Activated naive CD8-positive, alpha-beta T cell treated with anti-CD3 and anti-CD28 coated beads for 36 hours (primary cell): ENCODE measurements around the gene FKBP7. TPM values are rescaled to one million over a fixed set of nuclear protein-coding genes. Genes with fewer than 3 reads are reported as not detected.
"Not testable (repeated sequence)": the region's sequence is repeated elsewhere in the genome, so short reads cannot be mapped to it uniquely, and the experiment has no call there.

Experiments used
- DNase-seq: peaks from one replicate; pipeline ENCODE4 v3.0.0; 2021
- H3K27ac Mint-ChIP-seq: one replicate; pipeline ENCODE4 v1.8.0; 2022; ENCODE audit warnings: mild to moderate bottlenecking, moderate library complexity, mixed read lengths
- H3K27me3 Mint-ChIP-seq: one replicate; pipeline ENCODE4 v1.8.0; 2022; ENCODE audit warnings: mild to moderate bottlenecking, mixed read lengths
- H3K36me3 Mint-ChIP-seq: one replicate; pipeline ENCODE4 v1.8.0; 2021; ENCODE audit warnings: mild to moderate bottlenecking, mixed read lengths
- H3K4me1 Mint-ChIP-seq: one replicate; pipeline ENCODE4 v1.8.0; 2021; ENCODE audit warnings: mixed read lengths
- H3K4me3 Mint-ChIP-seq: one replicate; pipeline ENCODE4 v1.8.0; 2022; ENCODE audit warnings: mild to moderate bottlenecking, moderate library complexity, mixed read lengths
- H3K9me3 Mint-ChIP-seq: one replicate; pipeline ENCODE4 v1.8.0; 2022; ENCODE audit warnings: mixed read lengths
- total RNA-seq, 2 experiments: library from RNA; stranded (reverse); gene quantifications; one replicate each; pipeline ENCODE4 v1.2.3, GENCODE V29; 2021

FKBP7 gene
- total RNA-seq, 2 experiments from 2014 or later: 3.8 to 4.7 TPM

- H3K9me3 Mint-ChIP-seq: no peaks in the 10 kb centered on the region
- H3K4me3 Mint-ChIP-seq: no peak overlapping the region
- no peak overlapping the region for H3K27ac Mint-ChIP-seq
- no peak for DNase-seq
- H3K27me3 Mint-ChIP-seq: no peaks in the 10 kb centered on the region
- H3K36me3 Mint-ChIP-seq: peaks cover 3% of the 10 kb centered on the region
- peaks cover 23% of the 10 kb centered on the region for H3K4me1 Mint-ChIP-seq
Observed at GRCh38 chr2:178476477-178476876, 1.9 kb downstream of the FKBP7 start.

- H3K4me1 Mint-ChIP-seq: peaks cover 19% of the 10 kb centered on the region
- peaks cover 3% of the 10 kb centered on the region for H3K36me3 Mint-ChIP-seq
- DNase-seq: no peak
- H3K9me3 Mint-ChIP-seq: no peaks in the 10 kb centered on the region
- no peak overlapping the region for H3K4me3 Mint-ChIP-seq
- H3K27me3 Mint-ChIP-seq: no peaks in the 10 kb centered on the region
- no peak overlapping the region for H3K27ac Mint-ChIP-seq
Observed at GRCh38 chr2:178474560-178474959, 3.8 kb downstream of the FKBP7 start.

GRCh38 chr2:178473931-178474330 is 4.5 kb downstream of the FKBP7 start:
- Mint-ChIP-seq H3K4me3 (no peak overlapping the region), H3K27me3 (no peaks in the 10 kb centered on the region), H3K36me3 (peaks cover 3% of the 10 kb centered on the region), H3K9me3 (no peaks in the 10 kb centered on the region), H3K4me1 (peaks cover 14% of the 10 kb centered on the region), H3K27ac (no peak overlapping the region)
- no peak for DNase-seq

GRCh38 chr2:178473373-178473772 is 5.0 kb downstream of the FKBP7 start:
- Mint-ChIP-seq H3K27me3 (no peaks in the 10 kb centered on the region), H3K9me3 (no peaks in the 10 kb centered on the region), H3K4me3 (no peak overlapping the region), H3K27ac (no peak overlapping the region), H3K36me3 (peaks cover 2% of the 10 kb centered on the region), H3K4me1 (peaks cover 10% of the 10 kb centered on the region)
- no peak for DNase-seq

GRCh38 chr2:178471313-178471712 is 7.1 kb downstream of the FKBP7 start:
- H3K4me3 Mint-ChIP-seq, H3K9me3 Mint-ChIP-seq, DNase-seq, H3K27ac Mint-ChIP-seq, H3K27me3 Mint-ChIP-seq, H3K4me1 Mint-ChIP-seq, H3K36me3 Mint-ChIP-seq: not testable (repeated sequence)

- Mint-ChIP-seq H3K9me3 (no peaks in the 10 kb centered on the region), H3K27me3 (no peaks in the 10 kb centered on the region), H3K27ac (no peak overlapping the region), H3K36me3 (peaks cover 9% of the 10 kb centered on the region), H3K4me1 (no peaks in the 10 kb centered on the region), H3K4me3 (no peak overlapping the region)
- DNase-seq: no peak
Observed at GRCh38 chr2:178469219-178469849, 9.1 kb downstream of the FKBP7 start.

GRCh38 chr2:178457390-178457886 is 21.0 kb downstream of the FKBP7 start:
- no peaks in the 10 kb centered on the region for H3K9me3 Mint-ChIP-seq
- no peaks in the 10 kb centered on the region for H3K27me3 Mint-ChIP-seq
- peaks cover under 1% of the 10 kb centered on the region for H3K4me1 Mint-ChIP-seq
- H3K36me3 Mint-ChIP-seq: no peaks in the 10 kb centered on the region
- no peak overlapping the region for H3K27ac Mint-ChIP-seq
- H3K4me3 Mint-ChIP-seq: no peak overlapping the region
- DNase-seq: no peak

- Mint-ChIP-seq H3K9me3 (no peaks in the 10 kb centered on the region), H3K4me1 (peaks cover 7% of the 10 kb centered on the region), H3K4me3 (no peak overlapping the region), H3K27ac (no peak overlapping the region), H3K27me3 (no peaks in the 10 kb centered on the region), H3K36me3 (no peaks in the 10 kb centered on the region)
- no peak for DNase-seq
Observed at GRCh38 chr2:178455947-178456346, 22.5 kb downstream of the FKBP7 start.

- H3K36me3 Mint-ChIP-seq: peaks cover 14% of the 10 kb centered on the region
- H3K9me3 Mint-ChIP-seq: no peaks in the 10 kb centered on the region
- DNase-seq: no peak
- H3K27ac Mint-ChIP-seq: no peak overlapping the region
- peaks cover 26% of the 10 kb centered on the region for H3K4me1 Mint-ChIP-seq
- H3K27me3 Mint-ChIP-seq: no peaks in the 10 kb centered on the region
- no peak overlapping the region for H3K4me3 Mint-ChIP-seq
Observed at GRCh38 chr2:178452870-178453269, 25.5 kb downstream of the FKBP7 start.

- H3K27ac Mint-ChIP-seq: peak overlapping the region; percentile 97
- no peaks in the 10 kb centered on the region for H3K9me3 Mint-ChIP-seq
- peak overlapping the region; percentile 91 for H3K4me3 Mint-ChIP-seq
- no peak for DNase-seq
- H3K27me3 Mint-ChIP-seq: no peaks in the 10 kb centered on the region
- peaks cover 27% of the 10 kb centered on the region for H3K4me1 Mint-ChIP-seq
- peaks cover 15% of the 10 kb centered on the region for H3K36me3 Mint-ChIP-seq
Observed at GRCh38 chr2:178452334-178452733, 26.1 kb downstream of the FKBP7 start.

- peak; percentile 98 for DNase-seq
- Mint-ChIP-seq H3K9me3 (no peaks in the 10 kb centered on the region), H3K27ac (peak within 1 kb of the TSS; percentile 97), H3K36me3 (peaks cover 21% of the 10 kb centered on the region), H3K27me3 (no peaks in the 10 kb centered on the region), H3K4me1 (peaks cover 27% of the 10 kb centered on the region), H3K4me3 (peak within 1 kb of the TSS; percentile 91)
Observed at GRCh38 chr2:178450774-178451525, 27.4 kb downstream of the FKBP7 start, which contains the start of the genes PJVK and PRKRA. TSS of gene PJVK (plus strand) at chr2:178451378. CDS start at chr2:178453410, 2,032 bp downstream. TSS of gene PRKRA (minus strand) at chr2:178451175. CDS start at chr2:178451030, 145 bp downstream.

GRCh38 chr2:178450524-178450773 is 28.0 kb downstream of the FKBP7 start:
- Mint-ChIP-seq H3K4me1 (peaks cover 27% of the 10 kb centered on the region), H3K4me3 (peak overlapping the region; percentile 87), H3K27me3 (no peaks in the 10 kb centered on the region), H3K36me3 (peaks cover 21% of the 10 kb centered on the region), H3K9me3 (no peaks in the 10 kb centered on the region), H3K27ac (peak overlapping the region; percentile 94)
- DNase-seq: no peak

GRCh38 chr2:178449700-178450523 is 28.5 kb downstream of the FKBP7 start:
- peak overlapping the region; percentile 94 for H3K27ac Mint-ChIP-seq
- peaks cover 27% of the 10 kb centered on the region for H3K4me1 Mint-ChIP-seq
- peaks cover 21% of the 10 kb centered on the region for H3K36me3 Mint-ChIP-seq
- no peak for DNase-seq
- no peaks in the 10 kb centered on the region for H3K27me3 Mint-ChIP-seq
- peak overlapping the region; percentile 87 for H3K4me3 Mint-ChIP-seq
- H3K9me3 Mint-ChIP-seq: no peaks in the 10 kb centered on the region

- H3K9me3 Mint-ChIP-seq: no peaks in the 10 kb centered on the region
- H3K4me1 Mint-ChIP-seq: peaks cover 27% of the 10 kb centered on the region
- H3K4me3 Mint-ChIP-seq: peak overlapping the region; percentile 87
- peaks cover 24% of the 10 kb centered on the region for H3K36me3 Mint-ChIP-seq
- H3K27ac Mint-ChIP-seq: peak overlapping the region; percentile 94
- no peaks in the 10 kb centered on the region for H3K27me3 Mint-ChIP-seq
- no peak for DNase-seq
Observed at GRCh38 chr2:178448968-178449661, 29.3 kb downstream of the FKBP7 start.

GRCh38 chr2:178441426-178441825 is 37.0 kb downstream of the FKBP7 start:
- Mint-ChIP-seq H3K4me1 (no peaks in the 10 kb centered on the region), H3K4me3 (no peak overlapping the region), H3K27ac (no peak overlapping the region), H3K9me3 (no peaks in the 10 kb centered on the region), H3K36me3 (peaks cover 22% of the 10 kb centered on the region), H3K27me3 (no peaks in the 10 kb centered on the region)
- DNase-seq: no peak
